Measurements from ENCODE around the gene ZC3H18.

Gene ZC3H18

GRCh38 chr16:88585269-88585668 is 15.1 kb downstream of the ZC3H18 start:
- DNase-seq = no peak

- DNase-seq = no peak
These were observed 15.9 kb downstream of the ZC3H18 start for GRCh38 chr16:88585927-88586581.

GRCh38 chr16:88588148-88588547 is 17.9 kb downstream of the ZC3H18 start:
- DNase-seq = no peak

- DNase-seq = no peak
These were observed 18.6 kb downstream of the ZC3H18 start for GRCh38 chr16:88588754-88589153.

- DNase-seq = no peak
These were observed 19.2 kb downstream of the ZC3H18 start for GRCh38 chr16:88589441-88589840.

- no peak for DNase-seq
These were observed 21.4 kb downstream of the ZC3H18 start for GRCh38 chr16:88591577-88592021.

GRCh38 chr16:88593061-88593460 is 22.9 kb downstream of the ZC3H18 start:
- no peak for DNase-seq

GRCh38 chr16:88593489-88593888 is 23.3 kb downstream of the ZC3H18 start:
- no peak for DNase-seq

GRCh38 chr16:88593910-88594309 is 23.7 kb downstream of the ZC3H18 start:
- no peak for DNase-seq

GRCh38 chr16:88595101-88595500 is 24.9 kb downstream of the ZC3H18 start:
- no peak for DNase-seq

GRCh38 chr16:88595921-88596320 is 25.7 kb downstream of the ZC3H18 start:
- DNase-seq = no peak

- no peak for DNase-seq
These were observed 26.3 kb downstream of the ZC3H18 start for GRCh38 chr16:88596483-88596882.

- no peak for DNase-seq
These were observed 27.8 kb downstream of the ZC3H18 start for GRCh38 chr16:88597856-88598491.

- DNase-seq = peak; percentile 69
These were observed 29.0 kb downstream of the ZC3H18 start for GRCh38 chr16:88599092-88599733.

- DNase-seq = no peak
These were observed 29.8 kb downstream of the ZC3H18 start for GRCh38 chr16:88599825-88600538.

GRCh38 chr16:88600539-88600896 is 30.3 kb downstream of the ZC3H18 start:
- DNase-seq = no peak

GRCh38 chr16:88601313-88602036 is 31.3 kb downstream of the ZC3H18 start:
- DNase-seq = no peak

GRCh38 chr16:88602091-88602490 is 31.9 kb downstream of the ZC3H18 start:
- DNase-seq = no peak

- DNase-seq = no peak
These were observed 35.3 kb downstream of the ZC3H18 start for GRCh38 chr16:88605186-88606147.

- DNase-seq = no peak
These were observed 36.0 kb downstream of the ZC3H18 start for GRCh38 chr16:88606148-88606757.

- no peak for DNase-seq
These were observed 37.9 kb downstream of the ZC3H18 start for GRCh38 chr16:88608076-88608475.
